CD14-positive monocyte (primary cell): ENCODE data around the gene ENPP6. TPM values are rescaled to one million over a fixed set of nuclear protein-coding genes. Genes with fewer than 3 reads are reported as not detected.

Experiments
- DNase-seq, 3 donors: peaks; one replicate each; pipeline ENCODE4 v3.0.0-alpha.2; 2011 to 2022
- H2AFZ ChIP-seq: 2 replicates; pipeline ENCODE4 v1.6.0; 2012; ENCODE audit warnings: mild to moderate bottlenecking, low read depth, low read length, inconsistent platforms; ENCODE audit not compliant: insufficient read depth, poor library complexity, severe bottlenecking
- H3K27ac ChIP-seq, 2 donors: 1 replicate in 1 of 2; 2 replicates in 1 of 2; pipeline ENCODE4 v1.5.1; 2012 to 2013; ENCODE audit warnings: low read length in 2 of 2, control low read depth in 1 of 2, inconsistent platforms in 1 of 2, low read depth in 1 of 2, mild to moderate bottlenecking in 1 of 2
- H3K27me3 ChIP-seq, 2 donors: one replicate each; pipeline versions ENCODE4 v1.6.0 to v1.6.1; 2011 to 2013; ENCODE audit warnings: low read length in 2 of 2; ENCODE audit not compliant: control insufficient read depth in 2 of 2, insufficient read depth in 2 of 2
- H3K36me3 ChIP-seq, 2 donors: replicated peaks in 1 of 2; 1 replicate in 1 of 2; 2 replicates in 1 of 2; pipeline versions ENCODE4 v1.5.1 to v1.6.1; 2012 to 2013; ENCODE audit warnings: low read length in 2 of 2, control low read depth in 1 of 2, inconsistent platforms in 1 of 2, mild to moderate bottlenecking in 1 of 2; ENCODE audit not compliant: insufficient read depth in 2 of 2, control insufficient read depth in 1 of 2
- H3K4me1 ChIP-seq, 2 donors: 1 replicate in 1 of 2; 2 replicates in 1 of 2; pipeline versions ENCODE4 v1.5.1 to v1.6.1; 2012 to 2013; ENCODE audit warnings: low read length in 2 of 2, control low read depth in 1 of 2, inconsistent platforms in 1 of 2, mild to moderate bottlenecking in 1 of 2, moderate library complexity in 1 of 2; ENCODE audit not compliant: insufficient read depth in 2 of 2, control insufficient read depth in 1 of 2
- H3K4me2 ChIP-seq: replicated peaks from 2 replicates; pipeline ENCODE3; 2012; ENCODE audit warnings: low read length, moderate library complexity, mild to moderate bottlenecking; ENCODE audit not compliant: poor library complexity, severe bottlenecking; ENCODE audit errors: extremely low read depth
- H3K4me3 ChIP-seq, 3 experiments: fragments of 200-600 bp in 1 of 3; sonication (generic) in 1 of 3; replicated peaks in 1 of 3; 1 replicate in 2 of 3; 2 replicates in 1 of 3; pipeline ENCODE4 v1.5.1; 2011 to 2013; ENCODE audit warnings: low read length in 3 of 3, mild to moderate bottlenecking in 3 of 3, control low read depth in 2 of 3, low read depth in 2 of 3, inconsistent platforms in 1 of 3, moderate library complexity in 1 of 3
- H3K79me2 ChIP-seq: 2 replicates; pipeline ENCODE4 v1.6.0; 2012; ENCODE audit warnings: mild to moderate bottlenecking, control low read depth, inconsistent platforms, low read length, moderate library complexity; ENCODE audit not compliant: insufficient read depth
- H3K9ac ChIP-seq: 2 replicates; pipeline ENCODE4 v1.6.0; 2017; ENCODE audit warnings: low read length, mild to moderate bottlenecking; ENCODE audit not compliant: insufficient read depth, poor library complexity, severe bottlenecking
- H3K9me3 ChIP-seq, 2 donors: replicated peaks in 1 of 2; 1 replicate in 1 of 2; 2 replicates in 1 of 2; pipeline versions ENCODE4 v1.5.1 to v1.6.1; 2012 to 2013; ENCODE audit warnings: low read length in 2 of 2, control low read depth in 1 of 2; ENCODE audit not compliant: control insufficient read depth in 1 of 2, insufficient read depth in 1 of 2
- H4K20me1 ChIP-seq: 2 replicates; pipeline ENCODE4 v1.6.0; 2012; ENCODE audit warnings: mild to moderate bottlenecking, low read length, control low read depth, moderate library complexity; ENCODE audit not compliant: insufficient read depth
- H3K27ac Mint-ChIP-seq, 7 donors: one replicate each; pipeline ENCODE4 v1.8.0; 2020; ENCODE audit warnings: mild to moderate bottlenecking in 7 of 7, mixed read lengths in 7 of 7, moderate library complexity in 6 of 7, inconsistent platforms in 2 of 7
- H3K27me3 Mint-ChIP-seq, 3 donors: one replicate each; pipeline ENCODE4 v1.8.0; 2021 to 2022; ENCODE audit warnings: low read depth in 3 of 3, mild to moderate bottlenecking in 3 of 3, mixed read lengths in 3 of 3, moderate library complexity in 3 of 3, inconsistent platforms in 1 of 3
- H3K36me3 Mint-ChIP-seq, 2 donors: one replicate each; pipeline ENCODE4 v1.8.0; 2020; ENCODE audit warnings: mixed read lengths in 2 of 2, inconsistent platforms in 1 of 2, mild to moderate bottlenecking in 1 of 2
- H3K4me1 Mint-ChIP-seq: one replicate; pipeline ENCODE4 v1.8.0; 2020; ENCODE audit warnings: mild to moderate bottlenecking, mixed read lengths
- H3K4me3 Mint-ChIP-seq, 2 donors: one replicate each; pipeline ENCODE4 v1.8.0; 2020; ENCODE audit warnings: mild to moderate bottlenecking in 2 of 2, mixed read lengths in 2 of 2, moderate library complexity in 1 of 2
- H3K9me3 Mint-ChIP-seq, 7 donors: one replicate each; pipeline ENCODE4 v1.8.0; 2020 to 2022; ENCODE audit warnings: mixed read lengths in 7 of 7, mild to moderate bottlenecking in 6 of 7, moderate library complexity in 6 of 7, inconsistent platforms in 2 of 7
- CTCF ChIP-seq: fragments of 200-600 bp; IDR thresholded peaks from one replicate; pipeline ENCODE4 v1.8.0; 2022; ENCODE audit warnings: antibody characterized with exemption, mild to moderate bottlenecking
- WGBS: methylation state at CpG from one replicate; pipeline ENCODE4 v1.1.5; 2013; ENCODE audit warnings: missing lambda C conversion rate; ENCODE audit not compliant: insufficient coverage; 5-methylcytosine and 5-hydroxymethylcytosine counted together
- intact Hi-C, 2 donors: fragments of 100-400 bp; cut with micrococcal nuclease; formaldehyde crosslinking; loops; one replicate each; pipeline versions ENCODE4 v1.15.0 to v1.15.1; 2023
- polyA plus RNA-seq, 3 donors: library from polyadenylated mRNA; depleted of rRNA in 1 of 3; unstranded in 2 of 3; stranded (reverse) in 1 of 3; fragments of 300-500 nt in 2 of 3; fragments of >200 nt in 1 of 3; fragmentation: Illumina TruSeq in 2 of 3; gene quantifications; 1 replicate in 2 of 3; 2 replicates in 1 of 3; pipeline ENCODE4 v1.2.3, GENCODE V29; 2012 to 2021

Gene ENPP6
- polyA plus RNA-seq, 3 donors = 0.05 TPM; not detected in 2

GRCh38 chr4:184100297-184100885 is 117.3 kb downstream of the ENPP6 start:
- Histone ChIP-seq H3K4me1 (peaks cover 3 to 7% of the 10 kb centered on the region in 2 donors), H3K27me3 (no peaks in the 10 kb centered on the region), H3K4me3 (no peak overlapping the region), H3K27ac (no peak overlapping the region), H3K9ac (no peak overlapping the region), H3K79me2 (no peaks in the 10 kb centered on the region), H3K4me2 (no peak overlapping the region), H3K9me3 (no peaks in the 10 kb centered on the region), H4K20me1 (no peaks in the 10 kb centered on the region), H3K36me3 (no peaks in the 10 kb centered on the region), H2AFZ (no peak overlapping the region)
- H3K4me1 Mint-ChIP-seq = peaks cover 15% of the 10 kb centered on the region
- peaks cover 0 to 2% (median 0%) of the 10 kb centered on the region in 7 donors for H3K9me3 Mint-ChIP-seq
- no peak overlapping the region for H3K27ac Mint-ChIP-seq
- H3K36me3 Mint-ChIP-seq = no peaks in the 10 kb centered on the region
- TF ChIP-seq CTCF = peak; percentile 64
- DNase-seq = peak in 2 of 3 donors; percentile 12 to 35
- intact Hi-C loops = loop anchor here in 1 of 2 donors (2.0 kb wide), 1 partner anchor 260 kb away; no protein-coding TSS in a partner anchor
- no peak overlapping the region for H3K4me3 Mint-ChIP-seq
- H3K27me3 Mint-ChIP-seq = peaks cover 0 to 7% (median 7%) of the 10 kb centered on the region in 3 donors
- WGBS = 93% methylated on average over 12 of the region's 14 CpGs

DNA sequence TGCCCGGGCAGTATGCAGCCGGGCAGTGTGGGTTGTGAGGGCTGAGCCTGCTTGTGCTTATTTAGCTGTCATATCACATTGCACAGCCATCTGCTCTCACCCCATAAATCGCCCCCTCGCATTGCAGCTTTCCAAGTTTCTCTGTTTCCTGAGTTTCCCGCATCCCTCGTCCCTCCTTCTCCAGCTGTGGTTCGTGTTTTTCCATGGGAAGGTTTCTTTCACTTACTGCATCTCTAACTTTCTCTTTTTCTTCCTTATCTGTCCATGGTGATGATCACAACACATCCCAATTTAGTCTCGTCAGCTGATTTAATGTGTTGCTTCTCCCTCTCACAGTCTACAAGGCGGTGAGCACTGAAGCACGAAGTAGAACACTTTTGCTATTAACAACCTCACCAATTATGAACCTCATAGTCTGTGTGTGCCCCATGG is 118.1 kb downstream of the ENPP6 start:
- no peak overlapping the region for H3K4me3 ChIP-seq
- peaks cover 15% of the 10 kb centered on the region for H3K4me1 Mint-ChIP-seq
- WGBS = no CpG with 5 or more reads among the region's 10 CpGs
- no peaks in the 10 kb centered on the region for H4K20me1 ChIP-seq
- H3K27me3 ChIP-seq = no peaks in the 10 kb centered on the region
- H3K9me3 ChIP-seq = no peaks in the 10 kb centered on the region
- H3K36me3 ChIP-seq = no peaks in the 10 kb centered on the region
- no peak overlapping the region for H3K9ac ChIP-seq
- H3K27me3 Mint-ChIP-seq = peaks cover 0 to 7% (median 7%) of the 10 kb centered on the region in 3 donors
- peaks cover 3 to 7% of the 10 kb centered on the region in 2 donors for H3K4me1 ChIP-seq
- DNase-seq = no peak
- H3K36me3 Mint-ChIP-seq = no peaks in the 10 kb centered on the region
- H3K27ac ChIP-seq = no peak overlapping the region
- TF ChIP-seq CTCF = no peak
- intact Hi-C loops = no loop called here
- no peak overlapping the region for H3K4me3 Mint-ChIP-seq
- H2AFZ ChIP-seq = no peak overlapping the region
- no peak overlapping the region for H3K4me2 ChIP-seq
- H3K27ac Mint-ChIP-seq = no peak overlapping the region
- H3K9me3 Mint-ChIP-seq = peaks cover 0 to 2% (median 0%) of the 10 kb centered on the region in 7 donors
- H3K79me2 ChIP-seq = no peaks in the 10 kb centered on the region
